ENCODE data around the gene PLEKHM2.

DNA sequence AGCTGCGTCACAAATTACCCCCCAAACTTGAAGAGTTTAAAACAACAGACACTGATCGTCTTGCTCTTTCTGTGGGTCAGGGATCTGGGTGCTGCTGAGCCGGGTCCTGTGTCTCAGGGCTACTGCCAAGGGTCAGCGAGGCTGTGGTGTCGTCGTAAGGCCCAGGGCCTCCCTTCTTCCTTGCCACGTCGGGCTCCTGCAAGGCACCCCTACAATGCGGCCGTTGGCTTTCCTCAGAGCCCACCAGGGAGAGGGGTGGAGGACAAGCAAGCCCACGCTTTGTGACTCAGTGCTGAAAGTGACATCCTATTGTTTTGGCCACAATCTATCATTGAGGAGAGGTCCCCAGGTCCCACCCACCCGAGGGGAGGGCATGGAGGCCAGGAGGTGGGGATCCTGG, 66.8 kb downstream of the PLEKHM2 start:
- TF ChIP-seq, protein P1, sequence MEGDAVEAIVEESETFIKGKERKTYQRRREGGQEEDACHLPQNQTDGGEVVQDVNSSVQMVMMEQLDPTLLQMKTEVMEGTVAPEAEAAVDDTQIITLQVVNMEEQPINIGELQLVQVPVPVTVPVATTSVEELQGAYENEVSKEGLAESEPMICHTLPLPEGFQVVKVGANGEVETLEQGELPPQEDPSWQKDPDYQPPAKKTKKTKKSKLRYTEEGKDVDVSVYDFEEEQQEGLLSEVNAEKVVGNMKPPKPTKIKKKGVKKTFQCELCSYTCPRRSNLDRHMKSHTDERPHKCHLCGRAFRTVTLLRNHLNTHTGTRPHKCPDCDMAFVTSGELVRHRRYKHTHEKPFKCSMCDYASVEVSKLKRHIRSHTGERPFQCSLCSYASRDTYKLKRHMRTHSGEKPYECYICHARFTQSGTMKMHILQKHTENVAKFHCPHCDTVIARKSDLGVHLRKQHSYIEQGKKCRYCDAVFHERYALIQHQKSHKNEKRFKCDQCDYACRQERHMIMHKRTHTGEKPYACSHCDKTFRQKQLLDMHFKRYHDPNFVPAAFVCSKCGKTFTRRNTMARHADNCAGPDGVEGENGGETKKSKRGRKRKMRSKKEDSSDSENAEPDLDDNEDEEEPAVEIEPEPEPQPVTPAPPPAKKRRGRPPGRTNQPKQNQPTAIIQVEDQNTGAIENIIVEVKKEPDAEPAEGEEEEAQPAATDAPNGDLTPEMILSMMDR (conservative IDR thresholded peaks at IDR 0.05 in 1 of 2, IDR thresholded peaks at IDR 0.05 in 1 of 2; ENCODE audit: extremely low read depth in 1 of 2, insufficient read depth in 1 of 2, low read depth in 1 of 2, low read length in 2 of 2), result no peak
- no peak for TF ChIP-seq EZH2 (IDR thresholded peaks at IDR 0.05; ENCODE audit: borderline replicate concordance, low read length)

All from mammary epithelial cell (primary cell).